GM21529 (cell line): Measurements from ENCODE around the gene SH2B3.
A peak's percentile ranks its signal among the peaks of the same experiment; 100 is the strongest.

Experiments used
- ATAC-seq: cut with Tn5 transposase; IDR thresholded peaks from one replicate; pipeline ENCODE4 v1.9.1; 2021; ENCODE audit not compliant: unreplicated experiment

The SH2B3 gene

DNA sequence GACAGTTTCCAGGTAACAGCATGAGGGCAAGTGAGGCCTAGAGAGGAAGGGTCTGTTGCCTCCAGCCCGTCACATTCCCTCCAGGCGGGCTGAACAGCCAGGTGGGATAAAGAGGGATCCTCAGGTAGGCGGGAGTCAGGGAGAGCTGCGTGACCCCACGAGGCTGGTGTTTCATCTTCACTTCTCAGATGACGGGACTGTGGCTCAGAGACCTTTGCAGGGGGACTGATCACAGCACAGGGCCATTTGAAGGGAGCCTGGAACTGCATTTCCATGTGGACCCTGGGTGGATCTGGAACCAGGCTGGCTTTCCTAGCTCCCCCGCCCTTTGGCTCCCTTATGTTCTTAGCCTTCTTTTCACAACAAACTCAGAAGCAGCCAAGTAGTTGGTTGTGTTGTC lies 37.4 kb downstream of the SH2B3 start:
- no peak for ATAC-seq

DNA sequence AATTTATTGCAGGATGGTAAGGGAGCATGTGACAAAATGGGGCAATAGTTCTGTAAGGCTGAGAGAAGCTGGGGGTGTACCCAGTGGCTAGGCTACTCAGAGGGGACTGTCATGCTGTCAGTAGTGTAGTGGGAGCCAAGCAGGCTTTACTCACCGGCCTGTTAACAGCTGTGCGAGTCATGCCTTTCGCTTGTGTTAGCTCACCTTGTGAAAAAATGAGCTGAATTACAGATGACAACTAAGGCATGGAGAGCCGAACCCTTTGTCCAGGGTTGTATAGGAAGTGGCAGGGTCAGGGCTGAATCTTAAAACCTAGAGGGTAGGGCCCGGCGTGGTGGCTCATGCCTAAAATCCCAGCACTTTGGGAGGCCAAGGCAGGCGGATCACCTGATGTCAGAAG lies 37.9 kb downstream of the SH2B3 start:
- no peak for ATAC-seq

DNA sequence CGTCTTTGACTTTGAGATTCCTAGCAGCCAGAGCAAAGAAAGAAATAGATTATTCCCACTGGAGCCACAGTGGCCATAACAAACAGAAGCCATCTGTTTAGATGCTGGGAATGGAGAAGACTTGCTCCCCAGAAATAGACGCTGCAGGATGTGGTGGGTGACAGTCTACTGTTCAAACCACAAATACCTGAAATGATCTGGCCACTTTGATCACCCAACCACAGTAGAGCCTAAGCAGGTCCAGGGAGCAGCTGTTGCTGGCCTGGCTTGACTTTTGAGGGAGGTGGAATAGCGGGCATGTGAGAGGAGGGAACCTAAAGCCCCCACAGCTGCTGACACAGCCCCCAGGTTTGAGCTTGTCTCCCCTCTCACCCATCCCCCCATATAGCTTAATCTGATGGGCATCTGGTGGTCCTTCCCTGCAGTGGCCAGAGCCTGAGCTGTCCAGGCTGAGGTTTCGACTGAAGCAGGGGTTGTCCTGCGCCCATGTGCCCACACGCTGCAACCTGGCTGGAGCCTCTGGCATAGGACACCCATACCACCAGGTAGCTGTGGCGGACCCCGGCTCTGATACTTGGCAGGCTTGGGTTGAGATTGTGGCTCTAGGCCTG lies 38.7 kb downstream of the SH2B3 start:
- peak; percentile 42 for ATAC-seq

DNA sequence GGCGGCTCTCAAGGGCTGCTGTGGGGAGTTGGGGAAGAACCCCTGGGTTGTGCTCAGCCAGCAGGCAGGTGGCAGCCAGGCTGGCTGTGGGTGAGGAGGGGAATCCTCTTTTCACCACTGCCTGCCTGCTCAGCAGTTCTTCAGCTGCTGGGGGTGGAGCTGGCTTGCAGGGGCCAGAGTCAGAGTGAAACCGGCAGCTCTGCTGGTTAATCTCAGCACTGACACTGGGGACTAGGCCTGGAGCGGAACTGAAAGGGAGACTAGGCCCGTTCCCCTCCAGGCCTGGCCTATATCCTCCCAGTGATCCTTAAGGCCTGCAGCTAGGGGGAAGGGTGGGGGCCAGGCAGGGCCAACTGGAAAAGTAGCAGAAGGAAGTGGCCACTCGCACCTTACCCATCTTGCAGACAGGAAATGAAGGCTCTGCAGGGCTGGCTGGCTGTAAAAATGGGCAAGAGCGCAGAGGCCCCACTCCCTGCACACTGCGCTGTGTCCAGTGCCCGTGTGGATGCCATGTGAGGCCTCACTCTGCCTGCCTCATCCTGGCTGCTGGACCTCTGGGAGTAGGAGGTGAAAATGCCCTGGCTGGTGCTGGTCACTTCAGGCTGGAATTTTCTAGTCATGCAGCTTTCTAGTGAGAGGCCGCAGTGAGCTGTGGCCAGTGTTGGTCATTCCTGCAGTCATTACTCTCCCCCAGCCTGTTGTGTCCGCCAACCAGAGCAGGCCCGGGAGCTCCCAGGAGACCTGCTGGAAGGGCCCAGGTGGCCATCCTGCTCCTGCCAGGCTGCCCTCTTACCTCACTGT lies 39.4 kb downstream of the SH2B3 start:
- ATAC-seq, result peak; percentile 78

DNA sequence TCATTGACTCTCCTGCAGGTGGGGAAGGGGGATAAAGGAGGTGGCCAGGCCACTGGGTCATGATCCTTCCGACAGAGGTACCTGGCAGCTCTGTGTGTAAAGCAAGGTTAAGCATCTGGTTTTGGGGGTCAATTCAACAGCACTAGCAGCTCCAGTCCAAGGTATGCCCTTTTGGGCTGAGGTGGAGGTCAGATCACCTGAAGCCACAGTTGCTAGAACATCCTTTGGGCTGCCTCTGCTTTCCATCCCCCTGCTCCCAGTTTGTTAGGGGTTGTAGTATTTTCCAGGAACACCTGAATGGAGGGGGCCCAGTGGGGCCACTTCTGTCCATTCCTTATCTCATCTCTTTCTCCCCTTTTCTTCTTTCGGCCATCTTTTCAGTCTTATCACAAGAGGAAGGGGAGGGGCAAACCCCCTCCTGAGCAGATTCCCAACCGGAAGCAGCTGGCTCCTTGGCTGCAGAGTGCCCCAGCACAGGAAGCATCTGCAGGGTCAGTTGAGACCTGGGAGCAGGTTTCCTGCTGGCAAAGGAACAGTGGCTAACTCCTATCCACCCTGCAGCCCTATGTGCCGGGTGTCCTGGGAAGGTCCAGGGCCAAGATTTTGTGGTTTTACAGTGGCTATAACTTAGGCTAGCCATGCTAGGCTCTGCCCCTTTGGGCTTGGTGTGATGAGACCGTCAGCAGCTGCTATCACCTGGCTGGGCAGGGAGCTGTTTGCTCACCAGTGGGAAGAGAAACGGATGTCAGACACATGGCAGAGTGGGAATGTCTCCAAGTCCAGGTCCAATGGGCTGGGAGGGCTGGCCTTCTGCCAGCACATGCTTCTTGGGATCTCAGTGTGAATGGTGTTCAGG lies 40.2 kb downstream of the SH2B3 start:
- no peak for ATAC-seq

DNA sequence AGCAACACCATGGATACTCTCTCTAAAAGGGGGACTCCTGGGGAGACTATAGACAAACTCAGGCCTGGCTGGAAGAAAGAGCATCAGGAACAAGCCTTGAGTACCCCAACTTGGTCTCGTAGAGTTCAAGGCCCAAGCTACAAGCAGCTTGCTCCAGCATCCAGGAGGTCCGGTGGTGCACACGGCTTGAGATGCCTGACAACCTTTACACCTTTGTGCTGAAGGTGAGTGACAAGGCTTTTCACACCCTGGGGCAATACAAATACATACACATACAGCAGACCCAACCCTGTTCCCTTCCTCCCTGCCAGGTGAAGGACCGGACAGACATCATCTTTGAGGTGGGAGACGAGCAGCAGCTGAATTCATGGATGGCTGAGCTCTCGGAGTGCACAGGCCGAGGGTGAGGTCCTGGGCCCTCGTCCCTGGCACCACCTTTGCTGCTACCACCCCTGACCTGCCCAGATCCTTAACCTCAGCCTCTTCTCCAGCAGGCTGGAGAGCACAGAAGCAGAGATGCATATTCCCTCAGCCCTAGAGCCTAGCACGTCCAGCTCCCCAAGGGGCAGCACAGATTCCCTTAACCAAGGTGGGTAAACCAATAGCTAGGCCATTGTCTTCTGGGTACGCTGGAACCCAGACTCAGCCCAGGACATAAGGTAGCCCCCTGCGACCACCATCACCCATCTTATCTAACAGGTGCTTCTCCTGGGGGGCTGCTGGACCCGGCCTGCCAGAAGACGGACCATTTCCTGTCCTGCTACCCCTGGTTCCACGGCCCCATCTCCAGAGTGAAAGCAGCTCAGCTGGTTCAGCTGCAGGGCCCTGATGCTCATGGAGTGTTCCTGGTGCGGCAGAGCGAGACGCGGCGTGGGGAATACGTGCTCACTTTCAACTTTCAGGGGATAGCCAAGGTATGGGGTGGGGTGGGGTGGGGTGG lies 41.2 kb downstream of the SH2B3 start:
- ATAC-seq, result no peak

DNA sequence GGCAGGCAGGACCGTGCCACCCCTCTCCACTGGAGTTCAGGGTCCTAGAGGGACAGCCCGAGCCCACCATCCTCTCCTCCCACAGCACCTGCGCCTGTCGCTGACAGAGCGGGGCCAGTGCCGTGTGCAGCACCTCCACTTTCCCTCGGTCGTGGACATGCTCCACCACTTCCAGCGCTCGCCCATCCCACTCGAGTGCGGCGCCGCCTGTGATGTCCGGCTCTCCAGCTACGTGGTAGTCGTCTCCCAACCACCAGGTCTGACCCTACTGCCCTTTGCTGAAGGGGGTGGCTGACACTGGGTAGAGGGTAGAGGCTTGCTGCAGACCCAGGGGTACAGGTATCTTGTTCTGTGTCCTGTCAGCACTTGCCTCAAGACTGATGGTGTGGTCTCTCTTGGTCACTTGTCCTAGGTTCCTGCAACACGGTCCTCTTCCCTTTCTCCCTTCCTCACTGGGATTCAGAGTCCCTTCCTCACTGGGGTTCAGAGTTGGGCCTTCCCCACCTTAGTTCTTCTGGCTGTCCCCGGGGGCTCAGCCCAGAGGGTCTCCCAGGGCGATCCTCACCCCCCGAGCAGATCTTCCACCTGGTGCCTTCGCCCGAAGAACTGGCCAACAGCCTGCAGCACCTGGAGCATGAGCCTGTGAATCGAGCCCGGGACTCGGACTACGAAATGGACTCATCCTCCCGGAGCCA lies 42.0 kb downstream of the SH2B3 start:
- no peak for ATAC-seq

DNA sequence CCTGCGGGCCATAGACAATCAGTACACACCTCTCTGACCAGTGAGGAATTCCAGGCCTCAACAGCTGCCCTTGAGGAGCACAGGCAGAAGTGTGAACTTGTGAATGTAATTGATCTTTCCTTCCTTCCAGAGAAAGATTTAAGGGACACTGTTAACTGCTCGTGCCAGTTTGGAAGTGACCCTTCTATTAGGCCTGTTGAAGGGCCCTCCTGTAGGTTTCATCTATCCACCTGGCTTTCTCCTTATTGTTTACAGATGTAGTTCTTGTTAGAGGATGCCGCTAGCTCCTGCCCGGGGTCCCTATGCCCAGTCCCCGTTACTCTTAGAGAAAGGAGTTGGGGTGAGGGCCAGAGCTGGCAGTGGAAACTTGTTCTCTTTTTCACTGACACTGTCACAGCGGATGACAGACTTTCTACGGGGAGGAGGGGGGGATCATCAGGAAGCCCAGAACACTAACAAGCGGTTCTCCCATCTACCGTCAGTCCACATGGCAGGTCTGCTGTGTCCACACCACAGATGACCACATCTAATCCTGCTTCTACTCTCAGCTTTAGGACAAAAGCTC lies 42.6 kb downstream of the SH2B3 start:
- ATAC-seq, result no peak

DNA sequence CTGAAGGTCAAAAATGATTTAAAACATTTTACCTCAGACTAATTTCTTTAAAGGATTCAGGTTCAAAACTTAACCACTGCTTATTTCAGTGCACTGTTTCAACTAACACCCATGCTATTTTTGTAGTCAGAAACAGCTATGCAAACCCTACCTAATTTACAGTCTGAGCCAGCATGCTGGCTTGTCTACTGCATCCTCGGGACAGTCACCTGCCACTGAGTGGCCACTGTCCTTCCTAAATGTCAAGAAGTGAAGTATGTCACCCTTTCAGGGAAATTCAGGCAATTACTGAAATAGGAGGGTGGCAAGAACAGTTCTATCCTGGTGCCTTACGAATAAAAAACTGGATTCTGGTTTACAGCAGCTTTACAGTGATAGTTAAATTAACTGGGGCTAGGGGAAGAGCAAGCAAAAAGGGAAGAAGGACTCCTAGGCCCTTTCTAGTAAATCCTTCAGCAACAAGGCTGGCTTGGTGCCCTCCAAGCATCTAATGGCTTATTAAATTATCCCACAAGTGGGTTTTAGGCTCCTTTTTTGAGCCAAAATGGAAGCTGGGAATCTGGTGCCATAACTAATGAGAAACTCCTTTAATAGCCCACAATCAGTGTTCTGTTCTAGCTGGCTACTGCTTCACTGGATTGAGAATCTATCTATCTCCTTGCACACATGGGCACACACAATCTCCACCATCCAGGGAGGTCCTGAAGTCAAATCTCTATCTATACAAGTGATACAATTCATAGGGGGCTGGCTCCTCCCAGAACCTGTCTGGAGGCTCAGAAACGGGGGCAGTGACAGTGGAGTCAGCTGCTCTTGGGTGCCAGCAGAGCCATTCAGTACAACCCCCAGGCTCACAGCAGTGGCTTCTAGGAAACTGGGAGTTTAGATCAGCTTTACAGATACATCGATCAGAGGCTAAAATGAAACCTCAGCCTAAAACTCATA lies 43.4 kb downstream of the SH2B3 start:
- ATAC-seq, result no peak

DNA sequence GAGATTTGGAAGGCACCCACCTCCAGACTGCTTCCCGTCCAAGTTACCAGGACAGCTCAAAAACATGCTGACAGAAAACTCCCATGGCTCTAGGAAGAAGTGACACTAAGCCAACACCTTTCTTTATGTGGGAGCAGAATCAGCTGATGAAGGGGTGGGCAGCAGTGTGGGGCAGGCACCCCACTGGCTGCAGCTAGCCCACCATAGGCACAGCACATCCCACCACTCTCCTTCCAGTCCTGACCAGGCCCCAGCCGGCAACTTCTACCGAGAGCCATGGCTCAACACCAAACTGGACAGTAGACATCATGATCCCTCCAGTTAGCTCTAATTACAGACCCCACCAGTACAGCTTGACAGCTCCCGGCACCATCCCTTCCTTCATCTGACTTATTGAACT lies 45.0 kb downstream of the SH2B3 start:
- no peak for ATAC-seq

DNA sequence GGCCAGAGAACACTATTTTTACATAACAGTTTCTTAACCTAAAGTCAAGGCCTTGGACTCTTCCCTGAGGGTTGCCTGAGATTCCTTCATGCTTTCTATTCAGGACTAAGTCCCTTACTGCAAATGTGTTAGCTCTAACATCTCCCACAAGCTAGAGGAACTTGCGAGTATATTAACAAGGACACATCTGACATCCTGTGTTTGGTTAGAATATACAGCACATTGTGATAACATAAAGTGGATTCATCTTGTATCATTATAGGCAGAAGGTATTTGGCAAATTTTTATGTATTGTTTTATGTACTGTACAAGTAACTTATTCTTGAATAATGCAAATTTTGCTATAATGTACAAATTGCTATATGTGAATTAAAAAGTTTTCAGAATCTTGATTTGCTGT lies 45.5 kb downstream of the SH2B3 start:
- ATAC-seq, result no peak

DNA sequence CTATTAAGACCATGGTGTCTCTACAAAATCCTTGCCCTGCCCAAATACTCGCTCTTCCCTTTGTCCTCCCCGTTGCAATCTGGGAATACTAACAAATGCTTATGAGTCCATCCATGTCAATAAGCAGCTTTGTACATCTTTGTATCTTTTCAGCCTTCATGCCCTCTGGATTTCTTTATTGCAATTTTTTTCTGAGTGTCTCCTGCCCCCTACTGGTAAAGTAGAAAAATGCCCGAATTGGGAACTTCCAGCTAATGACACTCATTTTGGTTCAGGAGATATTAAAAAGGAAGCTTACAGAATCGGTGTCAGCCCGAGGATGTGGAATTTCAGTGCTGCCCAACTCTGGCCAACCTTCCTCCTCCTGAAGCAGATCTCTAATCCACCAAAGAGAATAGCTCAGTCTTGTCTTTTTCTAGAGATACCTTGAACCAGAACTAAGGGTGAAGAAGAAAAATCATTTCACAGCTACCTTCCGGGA lies 46.0 kb downstream of the SH2B3 start:
- no peak for ATAC-seq

DNA sequence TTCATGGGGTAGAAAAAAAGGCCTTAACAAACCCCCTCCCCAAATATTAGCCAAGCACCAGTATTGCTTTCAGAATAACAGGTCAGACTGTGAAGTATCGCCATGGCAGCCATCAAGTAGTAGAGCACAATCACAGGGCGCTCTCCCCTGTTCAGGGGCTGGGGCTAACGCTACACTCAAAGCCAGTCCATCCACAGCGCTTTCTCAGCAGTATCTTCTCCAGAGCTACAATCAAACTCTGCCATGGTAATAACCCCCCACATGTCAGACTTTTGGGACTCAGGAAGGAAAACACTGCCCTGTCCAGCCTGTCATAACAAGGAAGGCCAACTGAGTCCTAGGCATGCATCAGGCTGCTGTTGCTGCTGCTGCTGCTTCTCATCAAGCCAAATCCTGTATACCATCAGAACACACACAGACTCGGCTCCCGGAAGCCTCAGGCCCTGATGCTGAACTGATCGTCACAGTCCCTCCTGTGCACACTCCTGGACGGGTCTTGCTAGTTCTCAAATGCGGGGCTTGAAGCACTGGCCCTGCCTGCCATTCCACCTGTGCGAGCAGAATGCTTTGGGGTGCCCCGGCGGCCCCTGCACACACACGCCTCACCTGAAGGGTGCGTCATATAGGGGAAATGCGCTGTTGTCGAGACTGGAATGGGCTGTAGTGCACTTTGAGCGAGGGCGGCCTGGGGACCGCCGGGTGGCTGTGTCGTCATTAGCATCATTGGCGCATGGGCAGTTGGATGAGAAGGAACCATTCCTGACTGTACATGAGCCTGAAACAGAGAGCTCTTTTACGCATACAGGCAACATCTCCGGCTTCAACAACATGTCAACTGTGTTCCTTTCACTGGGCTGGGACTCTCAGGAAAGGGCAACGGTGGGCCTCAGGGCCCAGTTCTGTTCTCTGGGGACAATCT lies 47.6 kb downstream of the SH2B3 start:
- no peak for ATAC-seq

DNA sequence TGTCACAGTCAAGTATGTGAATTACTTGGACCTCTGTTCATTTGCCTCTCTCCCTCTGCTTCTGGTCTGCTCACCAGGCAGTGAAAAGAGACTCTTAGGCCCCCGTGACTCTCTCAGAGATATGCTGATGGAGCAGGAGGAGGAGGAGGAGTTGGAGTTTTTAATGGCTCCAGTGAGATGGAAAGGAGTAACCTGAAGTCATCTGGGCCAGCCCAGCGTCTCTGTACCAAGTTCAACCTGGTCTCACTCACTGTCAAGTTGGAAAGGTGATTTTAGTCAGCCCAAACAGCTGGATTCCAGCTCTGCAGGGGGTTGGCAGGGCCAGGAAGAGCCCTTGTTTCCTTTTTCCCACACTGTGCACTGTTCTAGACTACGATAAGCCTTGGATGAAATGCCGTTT lies 48.6 kb downstream of the SH2B3 start:
- ATAC-seq, result no peak

DNA sequence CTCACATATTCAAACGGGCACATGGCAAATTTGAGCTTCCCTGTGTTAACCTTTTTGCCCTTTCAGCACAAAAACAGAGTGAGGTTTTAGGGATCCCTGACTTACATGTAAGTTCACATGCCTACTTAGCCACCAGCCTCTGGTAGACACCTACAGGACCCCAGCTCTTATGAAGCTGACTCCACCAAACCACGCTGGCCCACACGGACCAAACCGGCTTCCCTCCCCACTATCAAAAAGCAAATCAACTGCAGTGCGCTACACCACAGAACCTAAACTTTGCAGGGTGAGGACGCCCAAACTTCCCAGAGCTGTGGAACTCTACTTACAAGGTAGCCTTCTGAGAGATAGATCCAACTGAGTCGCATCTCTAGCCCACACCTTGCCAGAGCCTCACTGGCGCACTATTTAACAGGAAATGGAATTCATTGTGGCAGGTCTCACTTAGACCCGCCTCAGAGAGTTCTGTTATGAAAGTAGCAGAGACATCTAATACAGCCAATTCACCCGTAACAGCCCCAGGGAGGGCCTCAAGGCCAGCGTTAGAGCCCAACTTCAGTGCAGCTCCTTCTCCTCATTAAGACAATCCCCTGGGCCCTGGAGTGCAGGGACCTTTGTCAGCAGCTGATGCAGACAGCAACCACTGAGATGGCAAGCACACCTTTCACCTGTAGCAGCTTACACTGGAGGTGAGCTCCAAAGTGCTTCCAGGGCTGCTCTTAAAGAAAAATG lies 49.2 kb downstream of the SH2B3 start:
- no peak for ATAC-seq

DNA sequence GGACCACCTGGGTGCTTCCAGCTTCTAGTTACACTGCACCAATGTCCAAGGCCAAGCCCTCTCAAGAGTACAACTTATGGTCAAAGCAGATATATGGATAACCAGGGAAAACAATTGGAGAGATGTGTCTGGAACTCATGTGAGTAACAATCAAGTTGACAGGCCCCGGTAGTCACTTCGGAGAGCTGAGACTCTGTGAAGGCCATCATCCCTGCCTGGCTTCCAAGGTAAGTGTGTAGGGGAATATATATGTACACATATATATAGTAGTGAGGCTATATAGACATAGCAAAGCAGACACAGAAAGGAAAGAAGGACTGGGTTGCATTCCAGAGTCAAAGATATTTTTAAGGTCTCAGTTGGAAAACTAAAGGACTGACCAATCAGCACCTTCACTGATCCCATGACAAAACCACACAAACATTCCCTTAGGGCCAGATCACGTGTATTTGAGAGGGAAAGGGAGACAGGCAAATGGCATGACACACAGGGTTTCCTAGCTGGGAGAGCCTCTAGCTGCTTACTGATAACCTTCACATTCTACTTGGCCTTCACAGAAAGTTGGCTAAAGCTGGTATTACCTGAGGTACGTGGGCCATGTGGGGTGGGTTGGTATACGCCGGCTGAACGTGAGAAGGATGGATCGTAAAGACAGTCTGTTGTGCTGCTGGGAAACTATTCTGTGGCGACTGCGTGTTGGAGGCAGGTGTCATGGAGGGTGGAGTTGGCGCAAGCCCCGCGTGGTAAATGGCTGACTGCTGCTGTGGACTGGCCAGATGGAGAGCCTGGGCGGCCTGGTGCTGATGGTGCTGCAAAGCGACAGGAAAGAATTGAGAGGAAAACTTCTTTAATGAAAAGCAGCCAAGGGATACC lies 50.0 kb downstream of the SH2B3 start:
- ATAC-seq, result no peak
